Cardiac muscle cell (in vitro differentiated cells and primary cell): ENCODE data around the gene PSMF1. TPM values are rescaled to one million over a fixed set of nuclear protein-coding genes. Genes with fewer than 3 reads are reported as not detected.
"Not testable (repeated sequence)": the region's sequence is repeated elsewhere in the genome, so short reads cannot be mapped to it uniquely, and the experiment has no call there.

Source experiments
- DNase-seq, 2 donors: peaks; one replicate each; pipeline versions ENCODE4 v3.0.0 to v3.0.0-alpha.2; 2010 to 2017; ENCODE audit warnings: low read depth in 1 of 2, low spot score in 1 of 2
- H3K27ac ChIP-seq: fragments of 200-600 bp; sonication (generic); 2 replicates; pipeline ENCODE4 v1.5.1; 2016
- H3K27me3 ChIP-seq: fragments of 200-600 bp; sonication (generic); 2 replicates; pipeline ENCODE4 v1.6.0; 2016; ENCODE audit warnings: control low read depth
- H3K36me3 ChIP-seq: fragments of 200-600 bp; sonication (generic); 2 replicates; pipeline ENCODE4 v1.5.1; 2016; ENCODE audit warnings: control low read depth
- H3K4me1 ChIP-seq: fragments of 200-600 bp; sonication (generic); 2 replicates; pipeline ENCODE4 v1.8.1; 2017; ENCODE audit warnings: low read depth, mild to moderate bottlenecking, mixed run types
- H3K4me3 ChIP-seq: fragments of 200-600 bp; sonication (generic); 2 replicates; pipeline ENCODE4 v1.5.1; 2016; ENCODE audit warnings: mild to moderate bottlenecking
- H3K9me3 ChIP-seq: fragments of 200-600 bp; sonication (generic); 2 replicates; pipeline ENCODE4 v1.5.1; 2017; ENCODE audit warnings: low read depth, mild to moderate bottlenecking, control low read depth
- polyA plus RNA-seq: library from polyadenylated mRNA; unstranded; fragments of >200 nt; fragmentation: Nextera tagmentation; extraction: Ambion mirVana; gene quantifications from 2 replicates; pipeline ENCODE4 v1.2.1, GENCODE V29; 2016
- total RNA-seq: library from RNA; depleted of rRNA; stranded (reverse); fragments of >200 nt; gene quantifications from 2 replicates; pipeline ENCODE4 v1.2.3, GENCODE V29; 2016
- TF ChIP-seq, protein P1 (sequence below): IDR thresholded peaks from 2 replicates; pipeline ENCODE4 v1.5.1; 2012; ENCODE audit warnings: low read depth, mild to moderate bottlenecking, low read length

The PSMF1 gene
- total and polyA plus RNA-seq, 2 experiments from 2014 or later: 131 to 202 TPM

DNA sequence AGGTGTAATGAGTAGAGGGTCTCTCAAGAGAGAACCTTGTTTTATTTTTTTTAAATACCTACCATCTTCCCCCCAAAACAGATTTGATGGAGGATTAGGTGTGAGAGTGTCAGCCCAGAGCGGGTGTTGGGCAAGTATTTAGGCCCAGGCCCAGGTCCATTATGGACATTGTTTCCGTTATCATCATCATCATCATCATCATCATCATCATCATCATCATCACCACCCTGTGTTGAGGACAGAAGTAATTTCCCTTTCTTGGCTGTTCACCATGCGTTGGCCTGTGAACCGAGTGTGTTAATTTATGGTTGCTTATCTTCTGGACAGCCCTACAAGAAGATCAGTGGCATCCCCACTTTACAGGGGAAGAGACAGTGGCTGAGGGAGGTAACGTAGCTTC lies 28.6 kb downstream of the PSMF1 start:
- Histone ChIP-seq H3K4me1 (no peaks in the 10 kb centered on the region), H3K36me3 (peaks cover 3% of the 10 kb centered on the region)

DNA sequence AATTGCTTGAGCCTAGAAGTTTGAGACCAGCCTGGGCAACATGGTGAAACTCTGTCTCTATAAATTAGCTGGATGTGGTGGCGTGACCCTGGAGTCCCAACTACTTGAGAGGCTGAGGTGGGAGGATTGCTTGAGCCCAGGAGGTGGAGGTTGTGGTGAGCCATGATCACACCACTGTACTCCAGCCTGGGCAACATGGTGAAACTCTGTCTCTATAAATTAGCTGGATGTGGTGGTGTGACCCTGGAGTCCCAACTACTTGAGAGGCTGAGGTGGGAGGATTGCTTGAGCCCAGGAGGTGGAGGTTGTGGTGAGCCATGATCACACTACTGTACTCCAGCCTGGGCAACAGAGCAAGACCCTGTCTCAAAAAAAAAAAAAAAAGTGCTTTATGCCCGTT lies 31.4 kb downstream of the PSMF1 start:
- H3K27ac ChIP-seq, H3K4me1 ChIP-seq, DNase-seq, H3K36me3 ChIP-seq, H3K27me3 ChIP-seq, H3K9me3 ChIP-seq, H3K4me3 ChIP-seq: not testable (repeated sequence)

More for the DNA sequence above, 28.6 kb downstream of the PSMF1 start:
- Histone ChIP-seq H3K4me3 (no peak overlapping the region), H3K9me3 (no peaks in the 10 kb centered on the region), H3K27ac (no peak overlapping the region), H3K27me3 (no peaks in the 10 kb centered on the region)
- DNase-seq: no peak
- TF ChIP-seq, protein P1, sequence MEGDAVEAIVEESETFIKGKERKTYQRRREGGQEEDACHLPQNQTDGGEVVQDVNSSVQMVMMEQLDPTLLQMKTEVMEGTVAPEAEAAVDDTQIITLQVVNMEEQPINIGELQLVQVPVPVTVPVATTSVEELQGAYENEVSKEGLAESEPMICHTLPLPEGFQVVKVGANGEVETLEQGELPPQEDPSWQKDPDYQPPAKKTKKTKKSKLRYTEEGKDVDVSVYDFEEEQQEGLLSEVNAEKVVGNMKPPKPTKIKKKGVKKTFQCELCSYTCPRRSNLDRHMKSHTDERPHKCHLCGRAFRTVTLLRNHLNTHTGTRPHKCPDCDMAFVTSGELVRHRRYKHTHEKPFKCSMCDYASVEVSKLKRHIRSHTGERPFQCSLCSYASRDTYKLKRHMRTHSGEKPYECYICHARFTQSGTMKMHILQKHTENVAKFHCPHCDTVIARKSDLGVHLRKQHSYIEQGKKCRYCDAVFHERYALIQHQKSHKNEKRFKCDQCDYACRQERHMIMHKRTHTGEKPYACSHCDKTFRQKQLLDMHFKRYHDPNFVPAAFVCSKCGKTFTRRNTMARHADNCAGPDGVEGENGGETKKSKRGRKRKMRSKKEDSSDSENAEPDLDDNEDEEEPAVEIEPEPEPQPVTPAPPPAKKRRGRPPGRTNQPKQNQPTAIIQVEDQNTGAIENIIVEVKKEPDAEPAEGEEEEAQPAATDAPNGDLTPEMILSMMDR: no peak

DNA sequence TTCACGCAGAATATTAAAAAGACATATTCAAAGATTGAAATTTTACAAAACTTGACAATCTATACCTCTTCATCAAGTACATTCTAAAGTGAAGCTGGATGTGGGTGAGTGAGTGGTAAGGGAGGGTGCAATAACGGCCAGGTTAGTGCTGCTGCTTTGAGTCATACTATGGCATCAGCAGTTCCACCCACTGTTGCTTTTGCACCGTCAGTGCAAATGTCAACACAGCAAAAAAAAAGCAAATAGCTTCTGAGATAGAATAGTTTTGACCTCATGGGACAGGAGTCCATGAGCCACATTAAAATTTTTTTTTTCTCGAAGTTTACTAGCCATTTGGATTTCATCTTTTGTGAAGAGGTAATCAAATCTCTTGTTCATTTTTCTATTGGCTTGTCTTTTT lies 31.8 kb downstream of the PSMF1 start:
- TF ChIP-seq, protein P1: no peak
- no peaks in the 10 kb centered on the region for H3K4me1 ChIP-seq
- no peak overlapping the region for H3K4me3 ChIP-seq
- no peak overlapping the region for H3K27ac ChIP-seq
- no peaks in the 10 kb centered on the region for H3K27me3 ChIP-seq
- no peaks in the 10 kb centered on the region for H3K9me3 ChIP-seq
- peak in 1 of 2 donors; percentile 12 for DNase-seq
- H3K36me3 ChIP-seq: peaks cover 3% of the 10 kb centered on the region

DNA sequence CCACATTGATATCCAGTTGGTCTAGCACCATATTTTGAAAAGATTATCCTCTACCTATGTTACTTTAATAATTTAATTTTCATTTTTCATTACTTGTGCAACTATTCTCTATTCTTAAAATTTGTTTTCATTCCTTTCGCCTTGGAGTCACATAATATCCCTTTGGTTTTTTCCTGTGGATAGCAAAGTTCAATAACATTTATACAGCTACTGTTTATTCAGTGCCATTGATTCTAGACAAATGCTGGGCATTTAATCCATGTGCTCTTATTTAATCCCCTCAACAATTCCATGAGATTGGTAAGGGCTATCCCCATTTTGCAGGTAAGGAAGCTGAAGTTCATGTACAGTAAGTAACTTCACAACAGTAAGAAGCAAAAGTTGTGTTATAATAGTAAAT lies 32.6 kb downstream of the PSMF1 start:
- Histone ChIP-seq H3K36me3 (peaks cover 6% of the 10 kb centered on the region), H3K9me3 (no peaks in the 10 kb centered on the region), H3K27ac (no peak overlapping the region), H3K4me1 (no peaks in the 10 kb centered on the region), H3K27me3 (no peaks in the 10 kb centered on the region), H3K4me3 (no peak overlapping the region)
- TF ChIP-seq, protein P1: no peak
- DNase-seq: no peak

DNA sequence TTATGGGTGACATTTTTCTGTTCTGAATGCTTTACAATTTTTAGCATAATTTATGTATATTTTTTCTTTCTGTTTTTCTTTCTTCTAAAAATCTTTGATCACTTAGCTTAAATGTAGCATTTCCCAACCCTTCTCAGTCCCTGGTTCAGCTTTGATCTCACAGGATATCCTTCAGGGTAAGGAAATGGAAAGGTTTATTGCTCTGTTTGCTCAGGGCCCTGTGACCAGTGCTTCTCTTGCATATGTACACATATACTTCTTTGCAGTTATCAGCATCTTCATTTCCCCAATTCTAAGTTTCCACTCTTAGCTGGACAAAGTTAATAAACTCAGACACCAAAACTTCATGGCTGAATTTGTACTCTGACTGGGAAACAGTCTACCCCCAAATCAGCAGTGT lies 35.8 kb downstream of the PSMF1 start:
- H3K4me3 ChIP-seq: no peak overlapping the region
- no peaks in the 10 kb centered on the region for H3K9me3 ChIP-seq
- H3K36me3 ChIP-seq: peaks cover 3% of the 10 kb centered on the region
- DNase-seq: no peak
- no peaks in the 10 kb centered on the region for H3K4me1 ChIP-seq
- H3K27me3 ChIP-seq: no peaks in the 10 kb centered on the region
- H3K27ac ChIP-seq: no peak overlapping the region
- TF ChIP-seq, protein P1: no peak

DNA sequence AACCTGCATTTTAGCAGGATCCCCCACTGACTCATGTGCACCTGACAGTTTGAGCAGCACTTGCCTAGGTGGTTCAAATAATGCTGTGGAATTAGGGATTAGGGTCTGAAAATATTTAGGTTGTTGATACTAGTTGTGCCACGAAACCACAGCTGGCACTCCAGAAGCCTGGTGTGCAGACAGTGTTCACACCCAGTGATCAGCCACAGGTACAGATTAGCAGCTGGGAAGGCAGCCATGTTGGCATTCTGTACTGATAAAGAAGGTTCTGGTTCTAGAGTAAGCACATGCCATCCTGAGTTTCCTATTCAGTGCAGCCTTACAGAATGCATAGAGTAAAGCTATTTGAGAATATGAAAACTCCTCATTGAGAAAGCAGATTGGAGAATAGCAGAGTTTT lies 36.3 kb downstream of the PSMF1 start:
- no peak for DNase-seq
- Histone ChIP-seq H3K27me3 (no peaks in the 10 kb centered on the region), H3K27ac (no peak overlapping the region), H3K4me3 (no peak overlapping the region), H3K9me3 (no peaks in the 10 kb centered on the region), H3K36me3 (peaks cover 3% of the 10 kb centered on the region), H3K4me1 (no peaks in the 10 kb centered on the region)
- TF ChIP-seq, protein P1: no peak
